ENCODE results near the gene PRSS2. TPM values are rescaled to one million over a fixed set of nuclear protein-coding genes. Genes with fewer than 3 reads are reported as not detected.
A peak's percentile ranks its signal among the peaks of the same experiment; 100 is the strongest.
"Not testable (repeated sequence)": the region's sequence is repeated elsewhere in the genome, so short reads cannot be mapped to it uniquely, and the experiment has no call there.

Gene PRSS2
- under 1 TPM in 1 of 2 donors, not detected in 1; 0.76 TPM for total RNA-seq

DNA sequence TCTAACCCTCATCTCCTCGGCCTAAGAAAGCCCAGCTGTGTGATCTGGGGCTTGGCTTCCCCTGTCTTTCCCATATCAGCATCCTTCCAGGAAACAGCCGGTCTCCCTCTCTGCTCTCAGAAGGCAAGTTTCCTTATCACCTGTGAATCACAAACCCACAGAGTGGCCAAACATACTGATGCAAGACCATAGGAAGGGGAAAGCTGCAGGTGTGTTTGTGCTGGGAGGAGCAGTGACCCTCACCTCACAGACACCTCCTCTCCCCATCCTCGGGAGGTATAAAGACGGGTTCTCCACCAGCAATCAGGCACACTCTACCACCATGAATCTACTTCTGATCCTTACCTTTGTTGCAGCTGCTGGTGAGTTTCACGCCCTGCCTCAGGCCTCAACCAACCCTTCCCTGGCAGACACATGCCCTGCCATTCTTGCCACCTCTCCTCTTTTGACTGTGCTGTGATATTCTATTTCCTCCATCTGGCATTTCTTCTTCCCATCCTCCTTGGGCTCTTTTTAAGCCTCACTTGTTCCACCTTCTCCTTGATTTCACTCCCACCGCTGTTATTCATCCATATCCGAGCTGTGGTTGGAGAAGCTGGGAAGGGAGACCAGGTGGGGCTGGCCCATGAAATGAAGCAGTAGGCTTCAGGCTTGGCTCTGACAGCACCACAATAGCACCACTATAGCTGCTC, at the start of gene PRSS2:
PRSS2 (plus strand) TSS at position 310 of the 692 bp plus-strand sequence; CDS start at position 323, 13 bp downstream.
- ATAC-seq: no peak
- H3K9me3 Mint-ChIP-seq: no peaks in the 10 kb centered on the region
- no peaks in the 10 kb centered on the region for H3K36me3 Mint-ChIP-seq
- H3K4me3 Mint-ChIP-seq: no peak within 1 kb of the TSS
- DNase-seq (ENCODE audit: low spot score): no peak
- peaks cover 18 to 27% of the 10 kb centered on the region in 2 donors for H3K4me1 Mint-ChIP-seq (ENCODE audit: low read depth in 2 of 2)
- H3K27ac Mint-ChIP-seq: peak within 1 kb of the TSS in 1 of 2 donors; percentile 15
- no peaks in the 10 kb centered on the region for H3K27me3 Mint-ChIP-seq

DNA sequence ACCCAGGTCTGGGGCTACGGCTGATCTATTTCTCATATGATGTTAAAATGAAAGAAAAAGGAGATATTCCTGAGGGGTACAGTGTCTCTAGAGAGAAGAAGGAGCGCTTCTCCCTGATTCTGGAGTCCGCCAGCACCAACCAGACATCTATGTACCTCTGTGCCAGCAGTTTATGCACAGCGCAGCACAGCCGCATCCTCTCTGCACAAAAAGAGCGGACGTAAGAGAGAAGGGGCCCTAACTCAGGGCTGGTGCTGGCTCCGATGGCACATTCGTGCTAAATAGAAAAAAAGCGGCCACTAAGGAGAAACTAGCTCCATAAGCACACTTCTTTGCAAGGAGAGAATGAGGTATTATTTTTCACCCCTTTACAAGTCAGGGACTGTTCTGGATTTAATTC, 49.8 kb upstream of the PRSS2 start:
- H3K4me3 Mint-ChIP-seq: no peak overlapping the region
- no peaks in the 10 kb centered on the region for H3K36me3 Mint-ChIP-seq
- H3K4me1 Mint-ChIP-seq (ENCODE audit: low read depth in 2 of 2): peaks cover 48 to 63% of the 10 kb centered on the region in 2 donors
- no peaks in the 10 kb centered on the region for H3K27me3 Mint-ChIP-seq
- peak overlapping the region in 1 of 2 donors; percentile 95 for H3K27ac Mint-ChIP-seq
- DNase-seq (ENCODE audit: low spot score) (no peak), ATAC-seq (peak in 1 of 2 donors; percentile 61)
- H3K9me3 Mint-ChIP-seq: no peaks in the 10 kb centered on the region

DNA sequence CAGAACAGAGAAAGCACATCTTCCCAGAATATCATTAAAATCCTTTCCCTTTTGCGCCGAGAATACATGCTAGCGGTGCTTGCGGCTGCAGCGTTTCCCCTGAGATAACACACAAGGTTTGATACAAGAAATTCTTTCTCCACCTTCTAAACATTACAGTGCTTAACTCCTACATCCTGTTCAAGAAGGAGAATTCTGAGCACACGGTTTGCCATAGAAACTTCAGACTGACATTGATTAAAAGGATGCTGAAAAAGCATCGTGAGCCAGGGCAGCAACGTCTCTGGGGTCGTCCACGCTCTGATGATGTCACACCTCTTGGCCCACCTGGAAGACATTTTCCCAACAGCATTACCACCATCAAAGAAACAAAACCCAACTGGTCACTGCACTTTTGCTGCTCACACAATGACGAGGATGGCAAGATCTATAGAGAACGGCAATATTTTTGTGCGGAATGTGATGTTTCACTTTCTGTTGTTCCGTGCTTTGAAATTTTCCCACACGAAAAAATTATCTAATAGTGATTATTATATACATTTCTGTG, 48.4 kb upstream of the PRSS2 start:
- ATAC-seq: no peak
- peaks cover 34 to 50% of the 10 kb centered on the region in 2 donors for H3K4me1 Mint-ChIP-seq (ENCODE audit: low read depth in 2 of 2)
- H3K27ac Mint-ChIP-seq: peak overlapping the region; percentile 4 to 95

DNA sequence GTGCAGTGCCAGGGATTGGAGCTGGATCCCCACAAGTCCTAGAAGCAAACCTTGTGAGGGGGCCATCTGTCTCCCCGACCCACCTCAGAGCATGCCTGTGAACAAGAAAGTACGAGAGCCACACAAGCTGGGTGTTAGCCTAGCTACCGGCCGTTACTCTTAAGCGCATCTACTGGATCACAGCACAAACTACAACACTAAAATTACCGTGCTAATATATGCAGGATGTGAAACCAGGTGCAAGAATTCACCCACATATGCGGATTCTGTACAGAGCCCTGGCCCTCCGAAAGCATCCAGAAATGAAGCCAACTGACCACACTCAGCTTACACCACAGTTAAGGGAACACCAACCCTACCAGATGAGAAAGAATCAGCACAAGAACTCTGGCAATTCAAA, 37.5 kb upstream of the PRSS2 start:
- no peaks in the 10 kb centered on the region for H3K36me3 Mint-ChIP-seq
- no peaks in the 10 kb centered on the region for H3K27me3 Mint-ChIP-seq
- H3K4me3 Mint-ChIP-seq: no peak overlapping the region
- no peak overlapping the region for H3K27ac Mint-ChIP-seq
- H3K4me1 Mint-ChIP-seq (ENCODE audit: low read depth in 2 of 2): no peaks in the 10 kb centered on the region
- DNase-seq (ENCODE audit: low spot score): no peak
- ATAC-seq: no peak
- H3K9me3 Mint-ChIP-seq: no peaks in the 10 kb centered on the region

More for the DNA sequence above, 48.4 kb upstream of the PRSS2 start:
- Mint-ChIP-seq H3K4me3 (peak overlapping the region; percentile 72), H3K36me3 (no peaks in the 10 kb centered on the region), H3K9me3 (no peaks in the 10 kb centered on the region), H3K27me3 (no peaks in the 10 kb centered on the region)
- no peak for DNase-seq (ENCODE audit: low spot score)

DNA sequence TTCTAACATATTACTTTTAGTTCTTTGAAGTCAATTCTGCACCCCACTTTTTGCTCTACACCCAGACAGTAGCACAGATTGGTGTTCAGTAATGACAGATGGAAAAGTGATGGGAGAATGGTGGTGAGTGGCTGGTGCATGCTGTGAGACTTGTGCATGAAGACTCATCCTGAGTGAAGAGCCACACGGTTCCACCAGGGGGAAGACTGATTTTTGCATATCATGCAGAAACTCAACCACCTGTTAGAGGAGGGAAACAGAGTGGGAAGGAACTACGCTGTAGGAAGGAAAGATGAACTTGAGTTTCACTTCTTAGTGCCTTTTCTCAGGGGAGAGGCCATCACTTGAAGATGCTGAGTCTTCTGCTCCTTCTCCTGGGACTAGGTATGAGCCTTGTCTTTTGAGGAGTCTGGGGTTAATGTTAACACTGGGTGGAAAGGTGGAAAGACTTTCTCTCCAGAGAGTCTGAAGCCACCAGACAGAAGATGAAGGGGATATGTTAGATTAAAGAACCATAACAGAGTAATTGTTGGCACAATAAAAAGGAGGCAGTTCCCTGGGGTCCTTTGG, 30.8 kb upstream of the PRSS2 start:
- H3K36me3 Mint-ChIP-seq: no peaks in the 10 kb centered on the region
- H3K27me3 Mint-ChIP-seq: peaks cover 0 to 3% of the 10 kb centered on the region in 2 donors
- peaks cover 0 to 11% of the 10 kb centered on the region in 2 donors for H3K4me1 Mint-ChIP-seq (ENCODE audit: low read depth in 2 of 2)
- H3K4me3 Mint-ChIP-seq: no peak overlapping the region
- no peak for DNase-seq (ENCODE audit: low spot score)
- no peak for ATAC-seq
- no peaks in the 10 kb centered on the region for H3K9me3 Mint-ChIP-seq
- H3K27ac Mint-ChIP-seq: no peak overlapping the region

DNA sequence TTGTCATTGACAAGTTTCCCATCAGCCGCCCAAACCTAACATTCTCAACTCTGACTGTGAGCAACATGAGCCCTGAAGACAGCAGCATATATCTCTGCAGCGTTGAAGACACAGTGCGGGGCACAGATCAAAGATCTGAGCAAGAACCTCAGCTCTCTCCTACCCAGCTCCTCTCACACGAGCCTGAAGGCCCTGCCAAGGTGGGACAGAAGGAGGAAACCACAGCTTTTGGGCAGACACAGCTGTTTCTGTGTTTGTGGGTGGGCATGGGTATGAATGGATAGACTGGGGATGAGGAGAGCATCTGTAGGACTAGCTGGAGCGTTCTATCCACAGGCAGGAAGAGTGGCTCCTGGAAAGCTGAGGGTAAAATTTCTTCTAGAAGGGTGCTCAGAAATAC, 30.0 kb upstream of the PRSS2 start:
- peaks cover 0 to 3% of the 10 kb centered on the region in 2 donors for H3K27me3 Mint-ChIP-seq
- no peak overlapping the region for H3K27ac Mint-ChIP-seq
- H3K4me3 Mint-ChIP-seq: no peak overlapping the region
- ATAC-seq (no peak), DNase-seq (ENCODE audit: low spot score) (no peak)
- H3K36me3 Mint-ChIP-seq: no peaks in the 10 kb centered on the region
- no peaks in the 10 kb centered on the region for H3K9me3 Mint-ChIP-seq
- H3K4me1 Mint-ChIP-seq (ENCODE audit: low read depth in 2 of 2): peaks cover 0 to 11% of the 10 kb centered on the region in 2 donors

DNA sequence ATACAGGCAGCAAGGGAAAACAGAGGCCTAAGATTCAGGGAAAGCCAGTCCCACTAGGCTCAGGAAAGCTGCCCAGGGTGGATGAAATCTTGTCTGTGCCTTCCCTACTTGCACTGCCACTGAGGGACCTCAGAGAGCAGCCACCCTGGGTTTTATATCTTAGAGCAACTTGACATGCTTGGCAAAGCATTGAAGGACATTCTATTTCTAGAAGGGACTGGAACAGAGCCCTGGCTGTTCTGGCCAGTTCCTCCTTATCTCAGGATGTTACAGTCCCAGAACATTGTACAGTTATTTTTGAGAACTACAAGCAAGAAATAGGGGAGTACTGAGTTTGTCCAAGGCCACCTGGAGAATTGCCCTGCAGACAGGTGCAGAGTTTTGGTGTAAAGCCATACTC, 28.8 kb upstream of the PRSS2 start:
- not testable (repeated sequence) for H3K36me3 Mint-ChIP-seq; H3K27me3 Mint-ChIP-seq; H3K9me3 Mint-ChIP-seq; ATAC-seq; H3K27ac Mint-ChIP-seq; DNase-seq (ENCODE audit: low spot score); H3K4me3 Mint-ChIP-seq
- peaks cover 0 to 11% of the 10 kb centered on the region in 2 donors for H3K4me1 Mint-ChIP-seq (ENCODE audit: low read depth in 2 of 2)

DNA sequence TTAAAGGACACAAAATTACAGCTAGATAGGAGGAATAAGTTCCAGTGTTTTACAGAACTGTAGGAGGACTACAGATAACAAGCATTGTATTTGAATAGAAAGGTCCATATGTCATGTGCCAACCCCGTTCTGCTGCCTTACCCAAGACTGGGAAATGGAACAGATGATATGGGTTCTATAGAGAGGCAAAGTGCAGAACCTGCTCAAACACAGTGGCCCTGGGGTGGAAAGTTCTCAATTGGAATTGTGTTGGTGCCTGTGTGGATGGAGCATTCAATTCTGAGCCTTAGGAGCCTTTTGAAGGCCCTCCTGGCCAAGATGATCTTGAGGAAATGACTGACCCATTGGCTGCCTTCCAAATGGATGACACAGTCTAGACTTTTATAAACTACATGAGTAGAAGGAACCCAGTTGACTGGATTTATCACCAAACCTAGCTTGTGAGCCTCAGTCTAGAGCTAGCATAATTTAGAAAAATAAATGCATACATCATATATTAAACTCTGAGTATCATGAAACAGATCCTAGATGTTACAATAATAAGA, 25.6 kb upstream of the PRSS2 start:
- Mint-ChIP-seq H3K27ac (no peak overlapping the region), H3K9me3 (no peaks in the 10 kb centered on the region), H3K36me3 (no peaks in the 10 kb centered on the region), H3K4me3 (no peak overlapping the region), H3K27me3 (peaks cover 0 to 3% of the 10 kb centered on the region in 2 donors), H3K4me1 (ENCODE audit: low read depth in 2 of 2) (peaks cover 0 to 9% of the 10 kb centered on the region in 2 donors)
- ATAC-seq: no peak
- DNase-seq (ENCODE audit: low spot score): no peak

DNA sequence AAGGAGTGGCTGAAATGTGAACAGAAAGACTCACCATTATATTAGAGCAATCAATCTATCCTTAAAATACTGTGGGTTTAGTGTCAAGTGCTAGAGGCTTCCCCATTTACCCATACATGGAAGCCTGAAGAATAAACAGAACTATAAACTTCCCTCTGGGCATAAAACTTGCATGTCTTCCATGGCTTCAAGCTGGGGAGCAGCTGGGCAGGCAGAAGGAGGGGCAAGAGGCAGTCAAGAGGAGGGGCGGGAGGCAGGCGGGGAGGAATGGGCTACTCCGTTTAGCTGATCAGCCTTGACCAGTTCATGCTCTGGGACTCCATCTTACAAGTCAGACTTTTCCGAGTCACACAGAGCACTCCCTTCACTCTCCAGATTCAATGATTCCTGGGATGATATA, 25.0 kb upstream of the PRSS2 start:
- ATAC-seq (no peak), DNase-seq (ENCODE audit: low spot score) (no peak)
- Mint-ChIP-seq H3K36me3 (no peaks in the 10 kb centered on the region), H3K4me1 (ENCODE audit: low read depth in 2 of 2) (peaks cover 0 to 8% of the 10 kb centered on the region in 2 donors), H3K9me3 (no peaks in the 10 kb centered on the region), H3K27ac (no peak overlapping the region), H3K4me3 (no peak overlapping the region), H3K27me3 (peaks cover 0 to 3% of the 10 kb centered on the region in 2 donors)

DNA sequence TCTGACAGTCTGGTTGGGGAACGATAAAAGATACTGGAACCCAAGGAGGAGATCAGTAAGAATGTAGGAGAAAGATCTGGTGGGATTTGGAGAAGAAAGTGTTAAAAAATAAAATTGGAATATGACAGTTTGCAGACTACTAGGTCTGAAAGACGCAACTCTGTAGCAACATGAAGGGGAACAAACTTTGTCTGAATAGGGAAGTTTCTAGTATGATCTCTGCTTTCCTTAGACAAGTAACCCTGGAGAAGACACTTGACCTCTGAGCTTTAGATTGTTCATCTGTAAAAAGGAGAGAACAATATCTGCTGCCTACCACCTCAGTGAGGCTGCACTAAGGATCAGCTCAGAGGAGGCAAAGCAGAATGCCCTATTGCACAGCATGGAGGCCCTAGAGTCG, 24.5 kb upstream of the PRSS2 start:
- no peak for ATAC-seq
- no peak overlapping the region for H3K27ac Mint-ChIP-seq
- H3K27me3 Mint-ChIP-seq: peaks cover 0 to 3% of the 10 kb centered on the region in 2 donors
- H3K9me3 Mint-ChIP-seq: no peaks in the 10 kb centered on the region
- DNase-seq (ENCODE audit: low spot score): no peak
- H3K36me3 Mint-ChIP-seq: no peaks in the 10 kb centered on the region
- peaks cover 0 to 6% of the 10 kb centered on the region in 2 donors for H3K4me1 Mint-ChIP-seq (ENCODE audit: low read depth in 2 of 2)
- no peak overlapping the region for H3K4me3 Mint-ChIP-seq

DNA sequence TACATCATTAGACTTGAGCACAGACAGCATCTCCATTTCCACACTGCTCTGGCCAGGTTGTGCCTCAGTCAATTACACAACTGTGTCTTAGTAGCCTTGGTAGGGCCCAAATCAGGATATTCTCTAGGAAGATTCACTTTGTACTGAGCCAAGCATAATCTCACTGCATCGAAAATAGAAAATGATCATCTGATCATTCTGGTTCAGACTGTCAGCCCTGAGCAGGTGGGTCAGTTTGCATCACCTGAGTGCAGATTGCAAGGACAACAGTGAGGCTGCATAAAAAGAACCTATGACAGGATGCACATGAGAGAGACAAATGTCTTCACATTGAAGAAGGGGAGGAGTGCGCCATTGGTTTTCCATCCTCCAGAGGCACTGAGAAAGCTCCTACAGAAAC, 22.4 kb upstream of the PRSS2 start:
- not testable (repeated sequence) for H3K27me3 Mint-ChIP-seq; H3K4me3 Mint-ChIP-seq; H3K4me1 Mint-ChIP-seq (ENCODE audit: low read depth in 2 of 2); H3K27ac Mint-ChIP-seq; H3K9me3 Mint-ChIP-seq; H3K36me3 Mint-ChIP-seq; ATAC-seq; DNase-seq (ENCODE audit: low spot score)

DNA sequence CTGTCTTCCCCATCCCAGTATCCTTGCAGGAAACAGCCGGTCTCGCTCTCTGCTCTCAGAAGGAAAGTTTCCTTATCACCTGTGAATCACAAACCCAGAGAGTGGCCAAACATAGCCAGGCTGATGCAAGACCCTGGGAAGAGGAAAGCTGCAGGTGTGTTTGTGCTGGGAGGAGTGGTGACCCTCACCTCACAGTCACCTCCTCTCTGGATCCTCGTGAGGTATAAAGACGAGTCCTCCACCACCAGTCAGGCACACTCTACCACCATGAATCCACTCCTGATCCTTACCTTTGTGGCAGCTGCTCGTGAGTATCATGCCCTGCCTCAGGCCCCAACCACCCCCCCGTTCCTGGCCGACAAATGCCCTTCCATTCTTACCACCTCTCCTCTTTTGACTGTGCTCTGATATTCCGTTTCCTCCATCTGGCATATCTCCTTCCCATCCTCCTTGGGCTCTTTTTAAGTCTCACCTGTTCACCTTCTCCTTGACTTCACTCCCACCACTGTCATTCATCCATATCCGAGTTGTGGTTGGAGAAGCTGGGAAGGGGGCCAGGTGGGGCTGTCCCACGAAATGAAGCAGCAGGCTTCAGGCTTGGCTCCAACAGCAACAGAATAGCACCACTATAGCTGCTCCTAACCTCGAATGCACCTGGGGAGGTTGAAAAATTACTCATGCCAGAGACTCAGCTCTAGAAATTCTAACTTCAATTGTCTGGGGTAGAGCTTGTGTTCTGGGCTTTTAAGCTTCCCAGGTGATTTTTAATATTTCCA, 21.4 kb upstream of the PRSS2 start, which contains the start of gene PRSS1:
PRSS1 (plus strand) TSS at position 255 of the 776 bp plus-strand sequence; CDS start at position 268, 13 bp downstream.
- no peak within 1 kb of the TSS for H3K27ac Mint-ChIP-seq
- H3K4me3 Mint-ChIP-seq: no peak within 1 kb of the TSS
- peaks cover 0 to 9% of the 10 kb centered on the region in 2 donors for H3K4me1 Mint-ChIP-seq (ENCODE audit: low read depth in 2 of 2)
- ATAC-seq (no peak), DNase-seq (ENCODE audit: low spot score) (no peak)
- H3K36me3 Mint-ChIP-seq: no peaks in the 10 kb centered on the region
- no peaks in the 10 kb centered on the region for H3K9me3 Mint-ChIP-seq
- peaks cover 0 to 3% of the 10 kb centered on the region in 2 donors for H3K27me3 Mint-ChIP-seq

DNA sequence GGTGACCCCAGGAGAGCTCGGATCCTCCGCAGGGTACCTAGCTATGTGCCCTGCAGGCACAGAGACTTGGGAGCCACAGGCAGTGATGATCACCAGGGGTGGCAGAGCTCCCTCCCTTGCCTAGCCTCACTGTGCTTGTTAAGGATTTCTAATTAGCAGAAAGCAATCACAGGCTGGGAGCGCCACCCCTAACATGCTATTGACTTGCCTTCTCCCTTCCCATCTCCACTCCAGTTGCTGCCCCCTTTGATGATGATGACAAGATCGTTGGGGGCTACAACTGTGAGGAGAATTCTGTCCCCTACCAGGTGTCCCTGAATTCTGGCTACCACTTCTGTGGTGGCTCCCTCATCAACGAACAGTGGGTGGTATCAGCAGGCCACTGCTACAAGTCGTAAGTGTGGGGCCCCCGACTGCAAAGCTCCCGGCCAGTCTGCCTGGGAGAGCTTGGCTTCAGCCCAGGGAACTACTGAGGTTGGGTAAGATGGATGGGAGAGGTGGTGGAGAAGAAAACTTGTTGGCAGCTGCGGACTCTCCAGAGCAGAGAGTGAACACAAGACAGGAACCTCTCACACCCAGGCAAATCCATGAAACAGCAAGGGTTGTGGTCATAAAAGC, 20.3 kb upstream of the PRSS2 start:
- Mint-ChIP-seq H3K27ac (no peak overlapping the region), H3K36me3 (no peaks in the 10 kb centered on the region), H3K9me3 (no peaks in the 10 kb centered on the region), H3K4me3 (no peak overlapping the region), H3K27me3 (peaks cover 0 to 3% of the 10 kb centered on the region in 2 donors), H3K4me1 (ENCODE audit: low read depth in 2 of 2) (peaks cover 5 to 9% of the 10 kb centered on the region in 2 donors)
- no peak for ATAC-seq
- no peak for DNase-seq (ENCODE audit: low spot score)

Measured in natural killer cell treated with Interleukin-12 subunit alpha and Interleukin-12 subunit beta and Interleukin-15 and Interleukin-18, amount 100 ng/mL, for 72 hours (primary cell).